Dermis blood vessel endothelial cell (primary cell): ENCODE results near the gene TLE3. TPM values are rescaled to one million over a fixed set of nuclear protein-coding genes. Genes with fewer than 3 reads are reported as not detected.

Experiments used
- DNase-seq: peaks from one replicate; pipeline ENCODE4 v3.0.0; 2010
- total RNA-seq: library from RNA; depleted of rRNA; stranded (reverse); fragments of >200 nt; gene quantifications from 2 replicates; pipeline ENCODE4 v1.2.3, GENCODE V29; 2014

The TLE3 gene
- total RNA-seq, 1 donor from 2014 or later = 25.4 TPM

DNA sequence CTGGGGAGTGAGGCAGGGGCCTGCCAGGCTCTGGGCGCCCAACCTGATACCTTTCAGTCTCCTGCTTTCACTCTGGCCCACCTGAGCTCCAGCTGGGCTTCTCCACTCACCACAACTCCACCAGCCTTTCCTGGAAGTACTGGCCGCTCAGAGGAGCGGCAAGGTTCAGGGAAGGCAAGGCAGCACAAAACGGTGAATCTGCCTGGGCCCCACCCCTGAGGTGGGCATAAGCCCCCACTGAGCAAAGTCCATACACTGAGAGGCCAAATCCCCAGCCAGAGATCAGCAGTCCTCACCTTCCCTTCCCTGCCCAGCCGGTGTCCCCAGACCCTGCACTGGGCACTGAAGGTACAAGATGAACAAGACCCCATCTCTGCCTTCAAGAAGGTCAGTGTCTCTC lies 70.7 kb downstream of the TLE3 start:
- no peak for DNase-seq

DNA sequence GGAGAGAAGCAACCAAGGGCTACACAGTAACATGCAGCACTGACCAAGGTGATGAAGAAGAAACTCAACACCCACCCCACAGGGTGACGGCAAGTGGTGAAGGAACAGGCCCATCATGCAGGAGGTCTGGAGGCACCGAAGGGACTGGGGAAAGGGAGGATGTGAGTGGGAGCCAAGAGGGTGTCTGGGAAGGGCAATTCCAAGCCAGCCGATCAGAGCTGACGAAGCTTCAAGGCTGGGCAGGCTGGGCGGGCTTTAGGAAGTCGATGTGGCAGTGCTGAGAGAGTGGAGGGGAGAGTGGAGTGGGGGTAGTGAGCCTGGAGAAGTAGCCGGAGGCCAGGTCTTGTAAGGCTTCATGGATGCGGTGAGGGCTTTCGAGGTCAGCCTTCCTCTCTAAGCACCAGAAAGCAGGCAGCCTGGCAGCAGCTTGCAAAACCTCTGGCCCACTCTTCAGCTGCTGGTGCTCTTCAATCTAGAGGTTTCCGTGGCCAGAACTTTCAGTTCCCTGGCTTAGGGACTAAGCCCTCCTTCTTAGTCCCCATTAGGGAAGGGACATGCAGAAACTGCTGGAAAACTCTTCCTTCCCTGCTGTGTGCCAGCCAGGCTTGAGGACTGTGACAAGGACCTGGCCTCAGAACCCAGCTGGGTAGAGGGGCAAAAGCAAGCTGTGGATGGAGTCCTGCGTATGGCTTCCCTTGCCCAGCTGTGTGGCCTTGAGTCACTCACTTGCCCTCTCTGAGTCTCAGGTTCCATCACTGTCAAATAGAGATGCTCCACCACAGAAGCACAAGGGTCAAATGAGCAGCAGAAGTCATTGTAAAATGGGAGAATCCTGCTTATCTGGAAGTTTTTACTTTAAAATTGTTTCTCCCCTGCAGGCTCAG lies 72.1 kb downstream of the TLE3 start:
- DNase-seq = no peak

DNA sequence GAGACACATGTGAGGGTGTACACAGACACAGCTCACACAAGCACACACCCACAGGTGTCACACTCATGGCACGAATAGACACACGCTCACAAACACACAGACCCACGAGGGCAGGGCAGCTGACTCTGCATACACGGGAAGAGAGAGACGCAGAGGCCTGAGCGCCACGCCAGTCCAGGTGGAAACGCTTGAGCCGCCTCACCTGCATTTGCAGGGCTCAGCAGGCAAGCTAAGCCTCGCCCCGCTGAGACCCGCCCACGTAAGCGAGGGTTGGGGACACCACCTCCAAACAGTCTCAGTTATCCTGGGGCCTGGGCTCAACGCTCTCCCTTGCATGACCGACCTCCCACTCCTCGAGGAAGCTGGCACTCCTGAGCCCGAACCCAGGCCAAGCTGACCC lies 73.2 kb downstream of the TLE3 start:
- no peak for DNase-seq

DNA sequence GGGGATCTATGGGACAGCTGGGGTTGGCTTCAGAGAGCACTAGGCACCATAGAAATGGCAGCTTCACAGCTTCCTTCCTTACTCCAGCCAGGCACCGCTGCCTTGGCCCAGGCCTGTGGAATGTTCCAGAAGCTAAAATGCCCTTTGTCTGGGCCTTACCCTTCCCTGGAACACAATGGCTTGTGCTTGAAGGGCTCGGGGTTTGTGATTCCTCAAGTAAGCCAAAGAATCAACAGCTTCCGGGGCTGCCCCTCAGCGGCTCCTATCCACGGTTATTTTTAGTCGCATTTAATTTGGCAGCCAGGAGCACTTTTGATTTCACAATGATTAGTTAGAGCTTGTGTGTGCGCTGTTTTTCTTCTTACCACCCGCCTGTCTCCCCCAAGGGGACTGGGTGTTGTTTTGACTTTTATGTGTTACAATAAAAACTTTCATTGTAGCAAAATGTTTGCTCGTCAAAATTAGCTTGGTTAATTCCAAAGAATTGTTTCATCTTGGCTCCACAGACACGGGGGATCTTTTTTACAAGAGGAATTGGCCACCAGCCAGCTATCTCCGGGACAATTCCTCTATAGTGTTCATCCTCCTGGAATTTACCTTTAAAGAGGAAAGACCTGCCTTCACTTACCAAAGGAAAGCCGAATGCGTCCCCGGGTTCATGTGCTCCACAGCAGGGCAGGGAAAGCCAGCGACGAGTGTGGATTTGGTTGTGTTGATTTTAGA lies 73.8 kb downstream of the TLE3 start:
- DNase-seq = peak; percentile 24

DNA sequence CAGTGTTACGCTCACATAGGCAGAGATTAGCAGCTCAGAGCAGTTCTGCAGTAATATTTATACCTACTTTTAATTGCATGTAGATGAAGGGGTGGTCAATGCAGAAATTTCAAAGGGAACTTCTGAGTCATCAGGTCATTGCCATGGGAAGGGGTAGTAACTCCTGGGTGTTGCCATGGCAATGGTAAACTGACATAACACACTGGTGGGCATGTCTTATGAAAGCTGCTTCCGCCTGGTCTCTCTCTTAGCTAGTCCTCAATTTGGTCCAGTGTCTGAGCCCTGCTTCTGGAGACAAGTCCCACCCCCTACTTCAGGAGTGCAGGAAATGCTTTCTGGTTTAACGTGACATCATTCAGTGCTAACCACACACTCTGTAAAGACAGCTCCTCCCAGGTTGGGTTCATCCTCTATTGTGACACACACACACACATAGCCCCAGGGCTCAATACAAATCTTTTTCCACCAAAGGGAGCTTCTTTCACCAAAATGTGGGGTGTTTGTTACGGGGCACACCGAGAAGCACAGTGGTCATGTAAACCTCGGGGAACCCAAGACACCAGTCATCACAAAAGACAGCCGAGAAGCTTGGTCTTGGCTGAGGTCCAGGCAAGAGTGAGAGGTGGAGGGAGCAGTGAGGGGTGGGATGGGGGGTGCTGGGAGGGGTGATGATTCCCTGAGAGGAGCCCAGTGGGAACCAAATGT lies 74.5 kb downstream of the TLE3 start:
- peak; percentile 4 for DNase-seq

DNA sequence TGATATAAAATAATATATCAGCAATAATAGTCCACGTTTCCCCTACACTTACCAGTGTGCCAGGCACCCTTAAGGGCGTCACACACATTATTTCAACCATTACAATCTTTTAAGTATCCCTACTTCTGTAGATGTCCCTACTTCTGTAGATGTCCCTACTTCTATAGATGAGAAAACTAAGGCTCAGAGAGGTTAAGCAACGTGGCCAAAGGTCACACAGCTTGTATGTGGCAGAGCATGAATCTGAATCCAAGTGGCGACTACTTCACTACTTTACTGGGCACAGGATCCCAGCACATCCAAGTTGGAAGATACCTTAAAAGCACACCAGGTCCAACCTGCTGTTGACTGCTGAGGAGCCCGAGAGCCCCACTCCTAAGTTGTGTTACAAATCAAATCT lies 77.5 kb downstream of the TLE3 start:
- DNase-seq = no peak

DNA sequence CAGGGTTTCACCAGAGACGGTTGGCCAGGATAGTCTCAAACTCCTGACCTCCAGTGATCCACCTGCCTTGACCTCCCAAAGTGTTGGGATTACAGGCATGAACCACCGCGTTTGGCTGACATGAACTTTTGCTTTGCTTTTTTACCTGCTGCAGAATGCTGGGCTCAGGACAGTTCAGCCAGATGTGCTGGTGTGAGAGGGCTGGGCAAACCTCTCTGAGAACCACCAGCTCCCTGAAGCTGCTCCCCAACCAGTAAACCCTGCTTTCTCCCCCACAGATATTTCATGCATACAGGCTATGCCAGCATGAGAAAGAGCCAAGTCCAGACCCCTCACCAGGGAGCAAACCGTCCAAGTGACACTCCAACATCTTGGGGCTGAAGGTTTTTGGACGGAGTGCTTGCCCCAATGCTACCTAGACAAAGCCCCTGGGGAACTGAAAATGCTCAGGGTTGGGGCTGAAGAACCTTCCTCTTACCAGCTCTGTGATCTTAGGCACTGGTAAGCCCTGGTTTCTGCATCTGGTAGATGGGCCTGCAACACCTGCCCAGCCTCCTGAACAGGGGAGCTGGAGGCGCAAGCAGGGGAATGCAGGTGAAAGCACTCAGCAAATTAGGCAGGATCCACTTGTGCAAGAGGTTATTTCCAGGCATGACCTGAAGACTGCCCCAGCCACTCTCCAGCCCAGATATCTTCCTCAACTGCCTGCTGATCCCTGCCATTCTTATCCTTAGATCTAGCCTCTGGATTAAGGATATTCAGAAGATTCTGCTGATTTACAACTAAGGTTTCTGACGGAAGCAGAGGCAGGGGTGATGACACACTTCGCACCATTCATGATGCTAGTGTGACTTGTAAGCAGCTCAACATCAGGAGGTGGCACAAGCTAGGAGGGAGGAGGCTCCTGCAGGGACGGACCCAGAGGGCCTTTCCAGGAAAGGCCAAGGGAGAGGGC lies 78.8 kb downstream of the TLE3 start:
- no peak for DNase-seq

DNA sequence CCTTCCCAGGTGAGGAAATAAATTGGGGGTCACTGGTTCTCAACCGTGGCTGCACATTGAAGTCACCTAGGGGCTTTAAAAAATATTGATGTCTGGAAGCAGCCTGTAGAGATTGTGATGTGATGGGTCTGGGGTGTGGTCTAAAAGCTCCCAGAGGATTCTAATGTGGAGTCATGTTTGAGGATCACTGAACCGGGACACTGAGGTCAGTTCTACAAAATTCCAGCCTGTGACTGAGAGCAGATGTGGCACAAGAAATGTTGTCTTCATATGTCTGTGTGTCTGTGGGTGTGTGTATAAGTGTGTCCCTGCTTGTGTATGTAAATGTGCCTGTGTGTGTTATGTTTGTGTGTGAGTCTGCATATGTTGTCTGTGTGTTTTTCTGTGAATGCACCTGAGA lies 79.9 kb downstream of the TLE3 start:
- DNase-seq = no peak

DNA sequence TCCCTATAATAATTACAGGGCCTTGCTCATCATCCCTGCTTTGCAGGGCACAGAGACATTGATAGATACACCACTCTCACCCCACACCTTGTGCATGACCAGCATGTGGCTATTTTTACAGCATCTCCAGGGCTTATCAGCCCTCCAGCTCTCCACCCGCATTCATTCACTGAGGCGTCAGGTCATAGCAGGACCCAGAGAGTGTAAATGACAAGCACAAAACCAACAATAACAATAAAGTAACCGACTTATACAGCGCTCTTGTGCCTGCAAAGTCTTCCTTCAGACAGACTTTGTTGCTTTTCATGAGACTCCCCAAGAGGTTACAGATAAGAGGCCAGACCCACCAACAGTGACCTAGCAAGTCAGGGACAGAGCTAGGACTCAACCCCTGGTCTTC lies 80.7 kb downstream of the TLE3 start:
- DNase-seq = no peak

DNA sequence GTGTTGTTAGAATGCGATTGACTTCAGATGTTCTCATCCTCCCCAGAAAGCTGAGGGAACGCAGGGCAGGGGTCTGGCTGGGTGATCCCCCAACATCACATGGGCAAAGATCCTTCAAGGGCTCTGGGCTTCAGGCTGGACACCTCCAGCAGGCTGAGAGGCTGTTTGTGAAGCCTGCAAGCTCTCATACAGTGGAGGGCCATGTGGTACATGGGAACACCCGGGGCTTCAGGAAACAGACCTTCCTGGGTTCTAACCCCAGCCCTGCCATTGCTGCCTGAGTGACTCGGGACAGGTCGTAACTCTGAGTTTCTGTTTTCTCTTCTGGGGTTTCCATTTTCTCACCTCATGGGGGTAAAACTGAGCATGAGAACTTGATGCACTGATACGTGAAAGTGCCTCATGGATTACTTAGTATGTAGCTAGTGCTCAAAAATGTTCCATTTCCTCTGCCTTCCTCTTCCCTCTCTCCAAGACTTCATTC lies 81.2 kb downstream of the TLE3 start:
- DNase-seq = no peak

DNA sequence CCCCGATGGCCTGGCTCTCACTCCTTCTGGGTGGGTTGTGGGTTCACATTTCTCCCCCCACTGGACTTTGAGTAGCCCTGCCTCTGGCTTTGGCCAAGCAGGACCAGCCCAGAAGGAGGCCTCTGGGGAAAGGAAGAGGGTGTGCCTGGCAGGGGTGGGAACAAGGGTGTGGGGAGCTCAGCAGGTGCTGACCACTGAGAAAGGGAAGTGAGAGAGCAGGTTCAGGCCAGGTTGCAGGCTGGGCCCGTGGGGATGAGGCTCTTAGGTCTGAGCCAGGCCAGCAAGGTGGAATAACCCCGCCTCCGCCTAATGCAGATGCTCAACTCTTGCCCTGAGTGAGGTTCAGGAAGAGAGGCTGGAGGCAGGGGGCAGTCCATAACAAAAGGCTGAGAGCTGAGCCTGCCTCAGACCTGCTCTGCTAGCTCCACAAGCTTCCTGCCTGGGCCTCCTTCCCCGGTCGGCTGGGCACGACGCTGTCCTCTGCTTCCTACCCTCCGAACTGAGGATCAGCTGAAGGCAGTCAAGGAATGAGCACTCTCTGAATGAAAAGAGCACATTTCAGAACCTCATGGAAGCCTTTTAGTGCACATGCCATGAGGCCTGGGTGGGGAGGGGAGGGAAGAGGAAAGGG lies 82.7 kb downstream of the TLE3 start:
- DNase-seq = peak; percentile 3

DNA sequence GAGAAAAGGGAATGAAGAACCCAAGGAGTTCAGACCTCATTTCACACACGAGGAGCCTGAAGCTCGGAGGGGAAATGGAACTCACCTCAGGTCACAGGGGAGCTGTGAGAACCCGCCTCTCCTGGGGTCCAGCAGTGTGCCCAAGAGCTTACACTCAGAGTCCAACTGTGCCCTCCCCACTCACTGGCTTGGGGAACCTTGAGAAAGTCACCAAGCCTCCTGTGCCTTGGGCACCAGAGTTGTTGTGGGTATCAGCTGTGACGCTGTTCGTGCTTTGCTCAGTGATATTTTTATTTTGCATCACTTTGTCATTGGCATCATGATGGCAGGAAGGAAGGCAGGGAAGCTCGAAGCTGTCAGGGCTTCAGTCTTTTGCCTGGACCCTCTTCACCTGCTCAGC lies 83.4 kb downstream of the TLE3 start:
- no peak for DNase-seq

DNA sequence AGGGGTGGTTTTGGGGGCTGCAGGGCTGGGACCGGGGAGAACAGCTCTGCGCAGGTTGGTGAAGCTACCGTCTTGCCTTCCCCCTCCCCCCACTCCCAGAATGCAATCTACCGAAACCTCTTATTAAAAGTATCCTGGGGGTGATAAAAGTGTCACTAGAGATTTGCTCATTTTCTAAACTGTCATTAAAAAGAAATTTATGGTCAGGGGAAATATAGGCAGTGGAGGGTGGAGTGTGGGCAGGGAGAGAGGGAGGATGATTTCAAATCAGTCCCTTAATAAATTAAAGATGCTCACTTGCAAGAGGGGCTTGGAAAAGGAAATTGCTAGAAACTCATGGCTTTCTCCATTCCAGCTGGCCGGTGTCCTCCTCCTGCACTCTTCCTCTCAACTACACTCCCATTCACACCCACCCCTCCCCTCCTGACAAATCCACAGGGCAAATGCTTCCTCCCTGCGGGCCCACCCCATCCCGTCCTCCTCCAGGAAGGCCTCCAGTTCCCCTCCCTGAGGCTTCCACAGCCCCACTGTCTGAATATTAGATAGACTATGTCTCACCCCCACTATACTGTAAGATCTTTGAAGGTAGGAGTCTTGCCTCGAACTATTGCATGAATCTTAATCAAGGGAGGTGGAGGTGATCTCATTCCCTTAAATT lies 83.9 kb downstream of the TLE3 start:
- DNase-seq = no peak

DNA sequence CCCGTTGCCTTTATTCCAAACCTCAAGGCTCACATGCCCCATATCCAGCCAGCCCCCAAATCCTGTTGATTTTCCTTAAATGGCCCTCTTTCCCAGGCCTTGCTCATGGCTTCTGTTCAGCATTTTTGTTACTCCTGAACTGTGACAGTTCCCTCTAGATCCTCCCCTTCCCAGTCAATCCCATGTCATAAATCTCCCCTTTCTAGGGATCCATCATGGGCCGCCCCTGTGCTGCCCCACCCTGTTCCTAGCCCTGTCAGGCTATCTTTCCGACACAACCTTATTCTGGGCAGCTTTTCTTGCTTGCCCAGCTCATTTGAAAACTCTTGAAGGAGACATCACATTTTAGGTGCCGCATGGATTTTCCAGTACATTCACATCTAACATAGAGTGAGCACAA lies 84.8 kb downstream of the TLE3 start:
- DNase-seq = no peak

DNA sequence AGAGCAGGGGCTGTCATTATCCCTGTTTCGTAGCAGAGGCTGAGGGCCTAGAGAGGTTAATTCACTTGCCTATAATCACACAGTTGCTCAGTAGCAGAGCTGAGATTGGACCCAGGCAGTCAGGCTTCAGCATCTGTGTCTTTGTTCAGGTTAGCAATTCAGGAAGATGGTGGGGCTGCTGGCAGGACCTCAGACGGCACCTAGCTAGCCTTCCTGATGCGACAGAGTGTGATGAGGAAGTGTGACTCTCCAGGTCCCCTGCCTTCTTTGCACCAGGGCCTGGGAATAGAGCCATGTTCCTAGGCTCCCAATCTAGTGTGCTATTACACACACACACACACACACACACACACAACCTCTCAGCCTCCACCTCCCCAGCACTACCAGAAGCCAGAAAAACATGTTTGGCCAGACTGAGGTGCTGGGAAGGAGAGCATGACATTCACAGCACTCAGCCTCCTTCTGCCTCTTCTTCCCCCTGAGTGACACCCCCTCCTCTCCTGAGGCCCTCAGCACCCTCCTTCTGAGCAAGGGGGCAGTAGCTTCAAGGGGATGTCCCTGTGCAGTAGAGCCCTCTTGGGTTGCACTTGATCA lies 88.9 kb downstream of the TLE3 start:
- DNase-seq = no peak

DNA sequence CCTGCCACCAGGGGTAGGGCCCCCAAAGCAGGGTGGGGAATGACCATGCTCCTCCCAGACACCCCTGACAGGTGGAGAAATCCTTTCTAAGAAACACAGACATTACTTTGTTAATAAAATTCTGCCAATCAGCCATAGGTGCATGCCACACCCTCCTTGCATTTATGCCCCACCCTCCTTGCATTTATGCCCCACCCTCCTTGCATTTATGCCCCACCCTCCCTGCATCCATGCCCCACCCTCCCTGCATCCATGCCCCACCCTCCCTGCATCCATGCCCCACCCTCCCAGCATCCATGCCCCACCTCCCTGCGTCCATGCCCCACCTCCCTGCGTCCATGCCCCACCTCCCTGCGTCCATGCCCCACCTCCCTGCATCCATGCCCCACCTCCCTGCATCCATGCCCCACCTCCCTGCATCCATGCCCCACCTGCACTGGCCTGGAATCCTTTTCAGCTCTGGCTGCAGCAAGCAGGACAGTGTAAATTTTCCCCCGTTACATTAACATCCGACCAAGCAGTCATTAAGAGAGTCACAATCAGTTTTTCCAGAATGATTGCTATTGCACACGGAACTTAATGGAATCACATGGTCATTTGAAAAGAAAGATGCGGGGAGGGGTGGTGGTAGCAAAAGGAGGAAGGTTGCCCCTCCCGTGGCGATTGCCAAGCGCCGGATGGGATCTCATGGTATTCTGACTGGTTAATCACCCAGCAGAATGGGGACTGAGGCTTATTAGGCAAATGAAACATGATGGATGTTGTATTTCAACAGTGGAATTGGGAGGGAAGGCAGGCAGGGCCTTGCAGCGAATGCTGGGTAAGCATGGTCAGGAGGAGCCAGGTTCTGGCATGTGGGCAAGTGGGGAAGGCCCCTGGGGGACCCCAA lies 91.2 kb downstream of the TLE3 start:
- no peak for DNase-seq

DNA sequence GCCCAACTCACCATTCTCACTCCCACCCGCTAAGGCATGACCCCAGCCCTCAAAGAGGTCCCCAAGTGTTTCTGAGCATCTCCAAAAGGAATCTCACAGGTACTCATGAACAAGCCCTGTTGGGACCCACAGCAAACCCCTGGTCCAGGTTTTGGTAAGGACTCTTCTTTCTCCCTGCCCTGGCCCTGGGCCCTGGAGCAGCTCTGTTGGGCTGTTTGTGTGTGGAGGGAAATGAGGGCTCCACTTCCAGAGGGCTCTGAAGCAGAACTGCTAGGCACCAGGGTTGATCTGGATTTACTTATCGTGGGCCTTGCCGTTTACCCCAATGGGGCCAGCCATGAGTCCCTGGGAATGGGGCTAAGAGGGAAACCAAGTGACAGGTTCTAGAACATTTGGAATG lies 92.9 kb downstream of the TLE3 start:
- no peak for DNase-seq

DNA sequence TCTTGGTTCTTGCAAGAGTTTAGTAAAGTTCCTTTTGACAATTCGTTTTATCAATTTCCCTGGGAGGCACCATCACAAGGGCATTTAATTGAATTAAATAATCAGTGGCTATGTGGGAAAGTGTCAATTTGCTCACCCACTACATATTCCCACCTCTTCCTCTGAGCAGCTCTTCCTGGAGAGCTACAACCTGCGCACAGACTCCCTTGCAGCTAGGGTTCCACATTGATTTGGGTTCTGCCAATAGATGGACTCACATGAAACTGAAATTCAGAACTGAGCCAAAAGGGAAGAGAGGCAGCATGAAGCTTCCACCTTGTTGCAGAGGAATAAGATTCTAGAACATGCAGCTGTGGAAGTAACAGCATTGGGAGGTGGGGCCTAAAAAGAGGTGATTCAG lies 94.8 kb downstream of the TLE3 start:
- no peak for DNase-seq

DNA sequence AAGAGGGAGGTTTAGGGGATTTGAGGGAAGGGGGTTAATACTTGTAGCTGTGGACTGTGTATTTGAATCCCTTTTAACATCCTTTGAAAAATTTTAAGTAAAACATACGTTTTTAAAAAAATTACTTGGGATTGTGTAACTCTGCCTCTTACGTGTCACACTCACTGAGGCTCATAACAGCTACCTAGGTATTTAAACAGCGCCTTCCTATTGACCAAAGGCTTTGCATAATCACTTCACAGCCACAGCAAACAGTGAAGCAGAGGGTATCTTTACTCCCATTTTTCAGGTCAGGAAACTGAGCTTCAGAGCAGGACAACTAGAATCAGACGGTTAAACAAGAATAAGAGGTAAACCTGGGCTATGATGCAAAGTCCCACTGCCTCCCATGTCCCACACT lies 95.9 kb downstream of the TLE3 start:
- no peak for DNase-seq
